HG02798 (cell line): ENCODE measurements around the gene TXLNG.
"Not testable (repeated sequence)": the region's sequence is repeated elsewhere in the genome, so short reads cannot be mapped to it uniquely, and the experiment has no call there.

ENCODE experiments used
- ATAC-seq: cut with Tn5 transposase; IDR thresholded peaks from one replicate; pipeline ENCODE4 v1.9.1; 2021; ENCODE audit warnings: mild to moderate bottlenecking; ENCODE audit not compliant: unreplicated experiment, poor library complexity

The TXLNG gene

GRCh38 chrX:16784440-16784839 is 1.8 kb upstream of the TXLNG start:
- not testable (repeated sequence) for ATAC-seq

- no peak for ATAC-seq
Observed at GRCh38 chrX:16785247-16786138, 773 bp upstream of the TXLNG start.

GRCh38 chrX:16786791-16787735 is 797 bp downstream of the TXLNG start:
- peak; percentile 20 for ATAC-seq

- no peak for ATAC-seq
Observed at GRCh38 chrX:16788477-16788876, 2.2 kb downstream of the TXLNG start.

- ATAC-seq: no peak
Observed at GRCh38 chrX:16796298-16796697, 10.0 kb downstream of the TXLNG start.

GRCh38 chrX:16797358-16797757 is 11.1 kb downstream of the TXLNG start:
- ATAC-seq: no peak

- ATAC-seq: no peak
Observed at GRCh38 chrX:16797841-16798240, 11.6 kb downstream of the TXLNG start.

- ATAC-seq: no peak
Observed at GRCh38 chrX:16804923-16805464, 18.7 kb downstream of the TXLNG start.

GRCh38 chrX:16807548-16807947 is 21.3 kb downstream of the TXLNG start:
- no peak for ATAC-seq

GRCh38 chrX:16807976-16808542 is 21.8 kb downstream of the TXLNG start:
- ATAC-seq: no peak

GRCh38 chrX:16814597-16814996 is 28.3 kb downstream of the TXLNG start:
- no peak for ATAC-seq

- ATAC-seq: no peak
Observed at GRCh38 chrX:16819634-16820033, 33.4 kb downstream of the TXLNG start.

- ATAC-seq: no peak
Observed at GRCh38 chrX:16822723-16823122, 36.5 kb downstream of the TXLNG start.

- ATAC-seq: no peak
Observed at GRCh38 chrX:16825264-16826035, 39.2 kb downstream of the TXLNG start.

- no peak for ATAC-seq
Observed at GRCh38 chrX:16826207-16826606, 39.9 kb downstream of the TXLNG start.

- ATAC-seq: no peak
Observed at GRCh38 chrX:16827225-16827624, 41.0 kb downstream of the TXLNG start.

GRCh38 chrX:16828124-16828908 is 42.0 kb downstream of the TXLNG start:
- ATAC-seq: no peak

GRCh38 chrX:16832301-16832700 is 46.0 kb downstream of the TXLNG start:
- ATAC-seq: no peak

GRCh38 chrX:16834806-16835205 is 48.5 kb downstream of the TXLNG start:
- no peak for ATAC-seq
